ENCODE data around the gene TENT4A. TPM values are rescaled to one million over a fixed set of nuclear protein-coding genes. Genes with fewer than 3 reads are reported as not detected.
A peak's percentile ranks its signal among the peaks of the same experiment; 100 is the strongest.

The TENT4A gene
- total RNA-seq, 3 donors from 2014 or later (not counting 1 experiment from before 2014, with no cell fraction given), result 36.0 to 65.6 (median 44.9) TPM

- intact Hi-C loops (cut with micrococcal nuclease), result no loop called here
- no peak overlapping the region for H3K27ac Mint-ChIP-seq
- no peak overlapping the region for H3K4me3 ChIP-seq (ENCODE audit: low read length)
- no peaks in the 10 kb centered on the region for H3K36me3 Mint-ChIP-seq
- 91% methylated on average over 7 of the region's 7 CpGs for WGBS (ENCODE audit: insufficient coverage)
- H3K9me3 ChIP-seq (ENCODE audit: control insufficient read depth, insufficient read depth, low read length), result no peaks in the 10 kb centered on the region
- no peaks in the 10 kb centered on the region for H3K27me3 ChIP-seq (ENCODE audit: control insufficient read depth, insufficient read depth, low read length)
- H3K9me3 Mint-ChIP-seq, result no peaks in the 10 kb centered on the region
- H3K36me3 ChIP-seq (ENCODE audit: control insufficient read depth, insufficient read depth, low read length), result no peaks in the 10 kb centered on the region
- H3K27ac ChIP-seq (ENCODE audit: low read length), result no peak overlapping the region
- TF ChIP-seq, protein P1, sequence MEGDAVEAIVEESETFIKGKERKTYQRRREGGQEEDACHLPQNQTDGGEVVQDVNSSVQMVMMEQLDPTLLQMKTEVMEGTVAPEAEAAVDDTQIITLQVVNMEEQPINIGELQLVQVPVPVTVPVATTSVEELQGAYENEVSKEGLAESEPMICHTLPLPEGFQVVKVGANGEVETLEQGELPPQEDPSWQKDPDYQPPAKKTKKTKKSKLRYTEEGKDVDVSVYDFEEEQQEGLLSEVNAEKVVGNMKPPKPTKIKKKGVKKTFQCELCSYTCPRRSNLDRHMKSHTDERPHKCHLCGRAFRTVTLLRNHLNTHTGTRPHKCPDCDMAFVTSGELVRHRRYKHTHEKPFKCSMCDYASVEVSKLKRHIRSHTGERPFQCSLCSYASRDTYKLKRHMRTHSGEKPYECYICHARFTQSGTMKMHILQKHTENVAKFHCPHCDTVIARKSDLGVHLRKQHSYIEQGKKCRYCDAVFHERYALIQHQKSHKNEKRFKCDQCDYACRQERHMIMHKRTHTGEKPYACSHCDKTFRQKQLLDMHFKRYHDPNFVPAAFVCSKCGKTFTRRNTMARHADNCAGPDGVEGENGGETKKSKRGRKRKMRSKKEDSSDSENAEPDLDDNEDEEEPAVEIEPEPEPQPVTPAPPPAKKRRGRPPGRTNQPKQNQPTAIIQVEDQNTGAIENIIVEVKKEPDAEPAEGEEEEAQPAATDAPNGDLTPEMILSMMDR (IDR thresholded peaks at IDR 0.05), result no peak
- ATAC-seq, result no peak
- DNase-seq, result no peak
- H3K4me3 Mint-ChIP-seq, result no peak overlapping the region
- peaks cover 28 to 29% of the 10 kb centered on the region in 2 donors for H3K4me1 Mint-ChIP-seq
- peaks cover 25% of the 10 kb centered on the region for H3K4me1 ChIP-seq (ENCODE audit: control insufficient read depth, insufficient read depth, low read length)
- H3K27me3 Mint-ChIP-seq (ENCODE audit: low read depth in 2 of 2), result no peaks in the 10 kb centered on the region
These were observed 71.2 kb downstream of the TENT4A start for GRCh38 chr5:6784481-6784880.

DNA sequence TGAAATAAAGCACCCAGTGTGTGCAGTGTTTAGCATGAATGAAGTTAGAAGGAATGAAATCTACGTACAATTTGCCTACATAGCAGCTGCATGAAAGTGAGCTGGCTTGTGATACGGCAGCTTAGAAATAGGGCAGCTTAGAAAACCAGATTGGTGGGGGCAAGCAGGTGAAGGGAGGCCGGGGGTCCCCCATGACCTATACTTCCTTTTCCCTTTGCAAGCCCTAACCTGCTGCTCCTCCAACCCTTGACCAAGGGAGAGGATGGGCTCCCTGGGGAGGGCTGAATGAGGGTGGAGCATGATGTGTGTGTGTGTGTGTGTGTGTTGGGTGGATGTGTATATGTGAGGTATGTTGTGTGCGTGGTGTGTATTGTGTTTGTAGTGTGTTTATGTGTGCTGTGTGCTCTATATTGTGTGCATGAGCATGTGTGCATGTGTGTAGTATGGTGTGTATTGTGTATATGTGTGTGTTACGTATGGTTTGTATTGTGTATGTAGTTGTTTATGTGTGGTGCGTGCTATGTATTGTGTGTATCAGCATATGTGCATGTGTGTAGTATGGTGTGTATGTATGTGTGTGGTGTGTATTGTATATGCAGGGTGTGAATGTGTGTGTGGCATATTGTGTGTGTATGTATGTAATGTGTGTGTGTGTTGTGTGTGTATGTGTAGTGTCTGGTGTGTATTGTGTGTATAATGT, 72.1 kb downstream of the TENT4A start:
- TF ChIP-seq, protein P1 (IDR thresholded peaks at IDR 0.05), result no peak
- Histone ChIP-seq H3K4me3 (ENCODE audit: low read length) (no peak overlapping the region), H3K9me3 (ENCODE audit: control insufficient read depth, insufficient read depth, low read length) (no peaks in the 10 kb centered on the region), H3K36me3 (ENCODE audit: control insufficient read depth, insufficient read depth, low read length) (no peaks in the 10 kb centered on the region), H3K27ac (ENCODE audit: low read length) (peak overlapping the region; percentile 34), H3K4me1 (ENCODE audit: control insufficient read depth, insufficient read depth, low read length) (peaks cover 25% of the 10 kb centered on the region), H3K27me3 (ENCODE audit: control insufficient read depth, insufficient read depth, low read length) (no peaks in the 10 kb centered on the region)
- ATAC-seq, result no peak
- intact Hi-C loops (cut with micrococcal nuclease), result no loop called here
- Mint-ChIP-seq H3K4me1 (peaks cover 28 to 29% of the 10 kb centered on the region in 2 donors), H3K36me3 (no peaks in the 10 kb centered on the region), H3K27ac (peak overlapping the region in 1 of 2 donors; percentile 50), H3K4me3 (peak overlapping the region; percentile 3), H3K27me3 (ENCODE audit: low read depth in 2 of 2) (peaks cover 0 to 4% of the 10 kb centered on the region in 2 donors), H3K9me3 (no peaks in the 10 kb centered on the region)
- DNase-seq, result no peak
- WGBS (ENCODE audit: insufficient coverage), result 92% methylated on average over 6 of the region's 6 CpGs

DNA sequence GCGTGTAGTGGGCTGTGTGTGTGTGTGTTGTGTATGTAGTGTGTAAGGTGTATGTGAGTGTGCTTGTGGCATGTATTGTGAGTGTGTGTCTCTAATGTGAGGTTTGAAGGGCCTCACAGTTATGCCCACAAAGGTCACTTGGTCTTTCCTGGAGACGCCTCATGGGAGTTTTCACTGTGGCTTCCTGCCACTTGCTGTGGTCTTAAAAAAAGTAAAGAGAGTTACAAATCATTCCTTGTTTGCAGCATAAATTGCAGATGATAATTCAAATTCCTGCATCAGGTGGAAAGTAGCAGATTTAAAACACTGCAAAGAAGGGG, 72.6 kb downstream of the TENT4A start:
- Histone ChIP-seq H3K27me3 (ENCODE audit: control insufficient read depth, insufficient read depth, low read length) (no peaks in the 10 kb centered on the region), H3K9me3 (ENCODE audit: control insufficient read depth, insufficient read depth, low read length) (no peaks in the 10 kb centered on the region), H3K27ac (ENCODE audit: low read length) (peak overlapping the region; percentile 37), H3K4me1 (ENCODE audit: control insufficient read depth, insufficient read depth, low read length) (peaks cover 25% of the 10 kb centered on the region), H3K4me3 (ENCODE audit: low read length) (no peak overlapping the region), H3K36me3 (ENCODE audit: control insufficient read depth, insufficient read depth, low read length) (no peaks in the 10 kb centered on the region)
- DNase-seq (no peak), ATAC-seq (peak in 1 of 3 donors; percentile 55)
- H3K27me3 Mint-ChIP-seq (ENCODE audit: low read depth in 2 of 2), result peaks cover 0 to 4% of the 10 kb centered on the region in 2 donors
- H3K4me3 Mint-ChIP-seq, result peak overlapping the region; percentile 3
- intact Hi-C loops (cut with micrococcal nuclease), result no loop called here
- 39% methylated on average over 2 of the region's 2 CpGs for WGBS (ENCODE audit: insufficient coverage)
- TF ChIP-seq, protein P1 (IDR thresholded peaks at IDR 0.05), result no peak
- H3K9me3 Mint-ChIP-seq, result no peaks in the 10 kb centered on the region
- no peaks in the 10 kb centered on the region for H3K36me3 Mint-ChIP-seq
- peak overlapping the region in 1 of 2 donors; percentile 50 for H3K27ac Mint-ChIP-seq
- H3K4me1 Mint-ChIP-seq, result peaks cover 28 to 29% of the 10 kb centered on the region in 2 donors
